ENCODE results near the gene THAP12. TPM values are rescaled to one million over a fixed set of nuclear protein-coding genes. Genes with fewer than 3 reads are reported as not detected.

THAP12 gene
- total RNA-seq, 3 donors from 2014 or later, result 70.5 to 71.7 (median 71.3) TPM

DNA sequence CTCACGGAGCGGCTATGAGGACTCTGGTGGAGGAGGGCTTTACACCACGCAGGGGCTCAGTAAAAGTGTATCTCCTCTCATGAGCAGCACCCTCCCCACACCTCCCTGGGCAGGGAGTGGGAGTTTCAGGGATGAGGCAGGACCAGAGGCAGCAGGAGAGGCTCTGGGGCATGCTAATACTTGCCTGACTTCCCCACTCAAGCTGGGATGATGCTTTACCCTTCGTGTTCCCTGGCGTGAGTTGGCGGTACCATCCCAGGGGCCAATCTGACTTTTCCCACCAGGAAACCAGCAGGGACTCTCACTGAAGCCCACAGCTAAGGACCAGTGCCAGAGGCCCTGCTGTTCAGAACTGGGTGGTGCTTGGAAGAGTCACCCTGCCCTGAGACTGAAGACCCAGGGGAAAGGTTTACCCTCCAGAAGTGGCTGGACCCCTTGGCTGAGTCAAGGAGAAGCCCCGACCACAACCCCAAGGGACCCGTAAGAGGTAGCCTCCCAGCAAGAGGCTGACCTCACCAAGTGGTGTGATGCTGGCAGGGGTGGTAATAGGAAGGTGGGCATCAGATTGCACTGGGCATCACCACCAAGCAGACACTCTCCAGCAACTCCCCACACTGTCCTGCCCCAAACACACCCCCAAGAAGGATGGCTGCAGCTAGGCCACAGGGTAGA lies 65.6 kb downstream of the THAP12 start:
- no peaks in the 10 kb centered on the region for H3K36me3 Mint-ChIP-seq (ENCODE audit: insufficient read depth)
- H3K4me3 Mint-ChIP-seq, result no peak overlapping the region
- ATAC-seq (no peak), DNase-seq (no peak)
- H3K9me3 Mint-ChIP-seq, result no peaks in the 10 kb centered on the region
- peaks cover 12% of the 10 kb centered on the region for H3K27me3 Mint-ChIP-seq (ENCODE audit: low read depth)
- no peaks in the 10 kb centered on the region for H3K4me1 Mint-ChIP-seq (ENCODE audit: low read depth)

- Mint-ChIP-seq H3K4me3 (no peak overlapping the region), H3K36me3 (ENCODE audit: insufficient read depth) (no peaks in the 10 kb centered on the region), H3K27me3 (ENCODE audit: low read depth) (peaks cover 8% of the 10 kb centered on the region), H3K9me3 (no peaks in the 10 kb centered on the region), H3K4me1 (ENCODE audit: low read depth) (no peaks in the 10 kb centered on the region)
- ATAC-seq (no peak), DNase-seq (no peak)
Observed at GRCh38 chr11:76314741-76315090, 66.2 kb downstream of the THAP12 start.

DNA sequence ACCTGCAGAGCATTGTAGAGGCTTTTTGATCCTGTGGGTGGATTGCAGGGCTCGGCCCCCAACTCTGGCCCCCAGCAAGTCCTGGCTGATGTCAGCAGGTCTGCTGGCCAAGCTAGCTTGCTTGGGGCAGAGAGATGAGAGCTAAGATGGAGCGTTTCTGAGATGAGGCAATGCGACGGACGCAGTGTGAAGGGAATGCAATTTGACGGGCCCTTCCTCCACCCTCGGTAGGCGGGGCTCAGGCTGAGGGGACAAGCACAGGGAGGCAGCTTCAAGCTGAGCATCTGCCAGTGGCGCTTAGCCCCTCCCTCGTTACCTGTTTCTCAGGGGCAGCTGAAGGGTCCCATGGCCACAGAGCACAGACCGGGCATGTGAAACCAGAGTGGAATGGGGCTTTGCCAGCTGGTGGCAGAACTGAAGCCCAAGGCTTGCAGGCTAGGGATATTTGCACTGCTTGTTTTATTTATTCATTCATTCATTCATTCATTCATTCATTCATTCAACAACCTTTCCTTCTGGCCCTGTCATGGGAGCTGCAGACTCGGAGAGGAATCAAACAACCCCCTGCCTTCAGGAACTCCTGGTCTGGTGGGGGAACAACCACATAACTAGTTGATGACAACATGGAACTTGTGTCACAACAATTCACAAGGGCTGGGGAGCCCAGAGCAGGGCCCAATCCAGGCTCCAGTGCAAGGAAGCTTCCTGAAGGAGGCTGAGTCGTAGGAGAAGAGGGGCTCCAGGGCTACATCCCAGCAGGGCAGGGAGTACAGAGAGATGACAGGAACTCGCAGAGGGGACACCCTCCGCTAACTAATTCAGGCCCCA lies 66.8 kb downstream of the THAP12 start:
- Mint-ChIP-seq H3K27me3 (ENCODE audit: low read depth) (peaks cover 5% of the 10 kb centered on the region), H3K36me3 (ENCODE audit: insufficient read depth) (no peaks in the 10 kb centered on the region), H3K4me1 (ENCODE audit: low read depth) (no peaks in the 10 kb centered on the region), H3K4me3 (no peak overlapping the region), H3K9me3 (no peaks in the 10 kb centered on the region)
- DNase-seq (no peak), ATAC-seq (no peak)

GRCh38 chr11:76313271-76313670 lies 67.7 kb downstream of the THAP12 start:
- H3K9me3 Mint-ChIP-seq, result no peaks in the 10 kb centered on the region
- no peak overlapping the region for H3K4me3 Mint-ChIP-seq
- DNase-seq, result no peak
- H3K4me1 Mint-ChIP-seq (ENCODE audit: low read depth), result no peaks in the 10 kb centered on the region
- no peaks in the 10 kb centered on the region for H3K36me3 Mint-ChIP-seq (ENCODE audit: insufficient read depth)
- no peak for ATAC-seq
- H3K27me3 Mint-ChIP-seq (ENCODE audit: low read depth), result peaks cover 2% of the 10 kb centered on the region

GRCh38 chr11:76310832-76311595 lies 69.9 kb downstream of the THAP12 start:
- Mint-ChIP-seq H3K27me3 (ENCODE audit: low read depth) (peaks cover 2% of the 10 kb centered on the region), H3K9me3 (no peaks in the 10 kb centered on the region), H3K4me3 (no peak overlapping the region), H3K36me3 (ENCODE audit: insufficient read depth) (no peaks in the 10 kb centered on the region), H3K4me1 (ENCODE audit: low read depth) (no peaks in the 10 kb centered on the region)
- ATAC-seq (no peak), DNase-seq (no peak)

GRCh38 chr11:76307978-76308747 lies 72.8 kb downstream of the THAP12 start:
- Mint-ChIP-seq H3K4me3 (no peak overlapping the region), H3K4me1 (ENCODE audit: low read depth) (no peaks in the 10 kb centered on the region), H3K9me3 (no peaks in the 10 kb centered on the region), H3K36me3 (ENCODE audit: insufficient read depth) (no peaks in the 10 kb centered on the region), H3K27me3 (ENCODE audit: low read depth) (no peaks in the 10 kb centered on the region)
- ATAC-seq, result no peak
- DNase-seq, result no peak

GRCh38 chr11:76307396-76307795 lies 73.5 kb downstream of the THAP12 start:
- H3K27me3 Mint-ChIP-seq (ENCODE audit: low read depth), result no peaks in the 10 kb centered on the region
- no peaks in the 10 kb centered on the region for H3K4me1 Mint-ChIP-seq (ENCODE audit: low read depth)

GRCh38 chr11:76303399-76303798 lies 77.5 kb downstream of the THAP12 start:
- H3K4me1 Mint-ChIP-seq (ENCODE audit: low read depth), result no peaks in the 10 kb centered on the region
- DNase-seq, result no peak
- no peaks in the 10 kb centered on the region for H3K9me3 Mint-ChIP-seq
- ATAC-seq, result no peak
- H3K4me3 Mint-ChIP-seq, result no peak overlapping the region
- no peaks in the 10 kb centered on the region for H3K27me3 Mint-ChIP-seq (ENCODE audit: low read depth)
- H3K36me3 Mint-ChIP-seq (ENCODE audit: insufficient read depth), result no peaks in the 10 kb centered on the region

More at GRCh38 chr11:76307396-76307795, 73.5 kb downstream of the THAP12 start:
- DNase-seq (no peak), ATAC-seq (no peak)
- Mint-ChIP-seq H3K9me3 (no peaks in the 10 kb centered on the region), H3K36me3 (ENCODE audit: insufficient read depth) (no peaks in the 10 kb centered on the region), H3K4me3 (no peak overlapping the region)

- Mint-ChIP-seq H3K4me3 (no peak overlapping the region), H3K27me3 (ENCODE audit: low read depth) (no peaks in the 10 kb centered on the region), H3K4me1 (ENCODE audit: low read depth) (no peaks in the 10 kb centered on the region), H3K36me3 (ENCODE audit: insufficient read depth) (no peaks in the 10 kb centered on the region), H3K9me3 (no peaks in the 10 kb centered on the region)
- ATAC-seq (no peak), DNase-seq (no peak)
Observed at GRCh38 chr11:76302996-76303395, 77.9 kb downstream of the THAP12 start.

Other genes with a start within 250 kb of the THAP12 start
- gene WNT11, start 174.6 kb downstream of the THAP12 start, total RNA-seq, result under 1 TPM in 1 of 3 donors, not detected in 2; 0.26 TPM
- 1 to 10 TPM; 1.9 to 2.2 (median 2.1) TPM for gene GVQW3, start 191 bp upstream of the THAP12 start, total RNA-seq
- gene EMSY, start 63.9 kb upstream of the THAP12 start, total RNA-seq, result 10 to 100 TPM; 18.2 to 21.3 (median 19.7) TPM

All from activated T-cell treated with anti-CD3 and anti-CD28 coated beads, Interleukin-2, amount 50 U/mL, for 4 hours (primary cell).